M059J (cell line): Measurements from ENCODE around the gene KRT6A. TPM values are rescaled to one million over a fixed set of nuclear protein-coding genes. Genes with fewer than 3 reads are reported as not detected.
A peak's percentile ranks its signal among the peaks of the same experiment; 100 is the strongest.
"Not testable (repeated sequence)": the region's sequence is repeated elsewhere in the genome, so short reads cannot be mapped to it uniquely, and the experiment has no call there.

Source experiments
- DNase-seq: peaks from one replicate; pipeline ENCODE4 v3.0.0-alpha.2; 2012; ENCODE audit warnings: low read depth
- total RNA-seq: library from RNA; depleted of rRNA; stranded (reverse); fragments of >200 nt; shearing (Covaris generic); gene quantifications from 2 replicates; pipeline ENCODE4 v1.2.3, GENCODE V29; 2014

The KRT6A gene
- total RNA-seq, 1 experiment from 2014 or later: not detected

- DNase-seq: no peak
Observed at GRCh38 chr12:52464897-52465296, 28.2 kb downstream of the KRT6A start.

- DNase-seq: no peak
Observed at GRCh38 chr12:52461693-52462092, 31.4 kb downstream of the KRT6A start.

- no peak for DNase-seq
Observed at GRCh38 chr12:52458861-52459260, 34.2 kb downstream of the KRT6A start.

GRCh38 chr12:52455821-52456220, 37.2 kb downstream of the KRT6A start:
- no peak for DNase-seq

GRCh38 chr12:52454411-52455201, 38.5 kb downstream of the KRT6A start:
- DNase-seq: peak; percentile 68

GRCh38 chr12:52452101-52452500, 41.0 kb downstream of the KRT6A start, which contains the start of gene KRT6B:
TSS of gene KRT6B (minus strand) at chr12:52452146. CDS start at chr12:52452078, 68 bp downstream.
- no peak for DNase-seq

DNA sequence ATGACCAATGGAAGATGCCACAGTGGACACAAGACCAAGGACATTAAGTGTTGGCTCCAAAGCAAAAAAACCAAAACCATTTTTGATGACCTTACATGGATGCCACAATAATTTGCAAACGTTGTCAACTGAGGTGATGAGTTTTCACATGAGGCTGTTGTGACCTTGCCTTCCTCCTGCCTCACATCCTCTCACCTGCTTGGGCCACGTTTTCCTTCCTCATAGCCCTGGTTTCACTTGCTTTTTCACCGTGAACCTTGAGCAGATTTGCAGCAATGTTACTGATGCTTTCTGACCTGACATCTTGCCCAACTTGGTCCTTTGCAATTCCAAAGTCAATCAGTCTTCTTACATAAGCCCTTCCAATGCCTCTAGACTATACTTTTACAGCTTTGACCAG, 44.8 kb downstream of the KRT6A start:
- no peak for DNase-seq

- not testable (repeated sequence) for DNase-seq
Observed at GRCh38 chr12:52447196-52447595, 45.9 kb downstream of the KRT6A start.

- no peak for DNase-seq
Observed at GRCh38 chr12:52446367-52447045, 46.6 kb downstream of the KRT6A start.

DNA sequence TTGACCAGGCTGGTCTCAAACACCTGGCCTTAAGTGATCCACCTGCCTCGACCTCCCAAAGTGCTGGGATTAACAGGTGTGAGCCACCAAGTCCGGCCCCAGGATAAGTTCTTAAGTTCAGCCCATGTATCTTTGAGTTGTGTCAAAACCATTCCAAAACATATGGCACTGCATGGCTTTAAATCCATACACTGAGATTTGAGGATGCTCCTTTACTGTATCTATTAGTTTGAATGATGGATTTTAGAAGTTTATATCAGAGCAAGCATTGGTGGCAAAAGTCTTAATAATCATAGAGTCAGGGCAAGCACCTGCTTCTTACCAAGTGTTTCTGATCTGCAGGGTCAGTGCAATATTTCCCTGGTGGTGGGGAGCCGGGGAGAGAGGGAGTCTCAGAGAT, 47.2 kb downstream of the KRT6A start:
- no peak for DNase-seq

DNA sequence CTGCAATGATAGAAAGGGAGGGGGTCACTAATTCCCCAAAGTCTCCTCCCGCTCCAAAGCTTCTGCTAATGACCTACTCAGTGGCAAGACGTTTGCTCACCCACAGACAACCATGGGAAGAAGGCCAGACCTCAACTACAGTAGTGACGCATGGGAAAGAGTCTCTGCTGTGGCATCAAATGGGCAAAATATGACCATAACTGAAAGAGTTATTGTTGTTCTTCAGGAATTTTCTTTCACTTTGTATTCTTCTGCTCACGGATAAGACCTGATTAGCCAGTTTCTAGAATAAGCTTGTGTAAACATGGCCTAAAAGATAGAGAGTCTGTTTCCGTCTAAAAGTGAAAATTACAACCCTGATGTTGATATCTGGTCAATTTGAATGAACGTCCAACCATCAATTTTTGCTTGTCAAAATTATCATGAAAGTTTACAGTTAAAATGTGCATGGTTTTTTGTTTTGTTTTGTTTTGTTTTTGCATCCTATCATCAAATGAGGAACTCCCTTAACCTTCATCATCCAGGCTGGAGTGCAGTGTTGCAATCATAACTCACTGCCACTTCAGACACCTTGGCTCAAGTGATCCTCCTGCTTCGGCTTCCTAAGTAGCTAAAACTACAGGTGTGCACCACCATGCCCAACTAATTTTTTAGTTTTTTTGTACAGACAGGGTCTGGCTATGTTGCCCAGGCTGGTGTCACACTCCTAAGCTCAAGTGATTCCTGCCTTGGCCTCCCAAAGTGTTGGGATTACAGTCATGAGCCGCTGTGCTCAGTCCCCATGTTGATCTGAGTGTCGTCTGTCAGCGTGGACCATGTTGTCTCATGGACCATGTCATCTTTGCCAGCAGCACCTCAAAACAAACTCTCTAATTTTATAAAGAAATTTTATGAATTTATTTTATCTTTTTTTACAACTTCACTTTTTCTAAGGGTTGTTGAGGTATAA, 48.1 kb downstream of the KRT6A start:
- DNase-seq: peak; percentile 25

- no peak for DNase-seq
Observed at GRCh38 chr12:52443966-52444365, 49.1 kb downstream of the KRT6A start.

DNA sequence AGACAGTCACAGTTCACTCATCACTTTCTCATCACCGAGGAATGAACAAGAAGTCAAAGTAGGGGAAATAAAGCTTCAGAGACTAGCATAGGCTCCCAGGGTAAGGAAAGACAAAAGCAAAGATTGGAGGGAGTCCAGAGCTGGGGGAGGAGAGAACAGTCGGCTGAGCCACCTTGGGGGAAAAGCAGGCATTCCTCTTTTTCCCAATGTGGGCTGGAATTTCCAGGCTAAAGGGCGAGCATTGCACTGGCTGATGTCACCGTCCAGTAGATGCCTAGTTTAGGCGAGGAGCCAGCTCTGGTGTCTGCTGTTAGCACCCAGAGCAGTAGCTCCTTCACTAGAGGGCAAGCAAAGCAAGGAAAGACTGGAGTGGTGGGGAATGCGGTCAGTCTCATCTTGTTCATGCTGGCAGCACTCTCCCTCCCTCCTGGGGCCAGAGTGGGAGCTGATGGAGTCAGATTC, 50.4 kb downstream of the KRT6A start:
- peak; percentile 94 for DNase-seq

DNA sequence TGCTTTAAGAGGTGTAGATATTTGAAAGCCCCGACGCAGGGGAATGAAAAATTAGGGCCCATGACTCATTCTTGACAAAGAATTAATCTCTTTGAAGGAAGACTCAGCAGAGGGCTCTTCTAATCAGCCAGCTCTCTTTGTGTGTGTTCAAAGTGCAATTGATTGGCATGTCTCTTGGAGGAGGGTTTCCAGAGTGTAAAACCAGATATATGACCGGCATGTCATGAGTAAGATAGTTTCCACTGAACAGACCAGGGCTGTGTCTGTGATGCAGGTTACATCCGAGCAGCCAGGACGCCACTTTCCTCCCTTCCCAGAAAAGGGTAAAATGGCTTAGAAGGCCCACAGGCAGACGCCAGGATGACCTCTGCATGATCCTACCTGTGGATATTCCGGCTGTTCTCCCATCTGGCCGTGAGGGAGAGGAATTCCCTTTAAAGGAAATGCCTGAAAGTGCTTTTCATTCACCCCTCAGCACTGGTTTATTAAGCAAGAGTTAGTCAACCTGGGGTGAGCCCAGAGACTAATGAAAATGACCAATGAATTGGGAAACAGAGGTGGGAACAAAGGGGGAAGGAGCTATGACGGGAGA, 51.6 kb downstream of the KRT6A start:
- peak; percentile 81 for DNase-seq

- DNase-seq: peak; percentile 90
Observed at GRCh38 chr12:52440821-52441319, 52.2 kb downstream of the KRT6A start.

DNA sequence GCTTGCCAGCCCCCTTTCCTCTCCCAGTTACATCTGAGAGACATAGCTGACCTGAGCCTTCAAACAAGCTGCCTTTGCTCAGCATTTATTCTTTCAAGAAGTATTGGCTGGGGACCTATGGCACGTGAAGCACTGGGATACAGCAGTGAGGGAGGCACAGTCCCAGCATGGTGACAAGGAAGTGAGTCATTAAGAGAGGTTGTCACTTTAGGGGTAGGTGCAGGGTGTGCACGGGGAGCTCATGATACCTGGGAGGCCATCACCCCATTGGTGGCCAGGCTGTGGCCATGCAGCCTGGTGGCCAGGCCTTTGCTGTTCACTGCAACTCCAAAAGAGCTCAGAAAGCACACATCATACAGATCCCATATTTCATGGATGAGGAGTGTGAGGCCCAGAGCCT, 53.2 kb downstream of the KRT6A start:
- peak; percentile 14 for DNase-seq

DNA sequence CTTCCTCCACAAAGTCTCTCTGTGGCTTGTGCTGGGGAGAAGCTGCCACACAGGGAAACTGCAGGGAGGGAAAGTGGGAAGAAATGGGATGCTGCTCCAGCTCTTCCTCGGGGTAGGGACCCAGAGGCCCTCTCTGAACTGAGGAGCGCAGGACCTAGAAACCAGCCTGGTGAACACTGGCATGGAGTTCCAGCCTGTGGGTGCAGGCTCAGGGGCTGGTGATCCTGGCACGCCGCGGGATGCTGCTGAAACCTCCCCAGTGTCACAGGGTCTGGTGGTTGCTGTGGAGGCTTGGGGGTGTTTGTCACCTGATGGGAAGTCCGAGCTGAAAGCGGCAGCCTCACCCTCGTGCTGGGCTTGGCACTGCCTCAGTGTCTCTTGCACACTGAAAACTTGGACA, 53.6 kb downstream of the KRT6A start:
- DNase-seq: no peak

GRCh38 chr12:52438305-52439301, 54.5 kb downstream of the KRT6A start:
- DNase-seq: no peak

DNA sequence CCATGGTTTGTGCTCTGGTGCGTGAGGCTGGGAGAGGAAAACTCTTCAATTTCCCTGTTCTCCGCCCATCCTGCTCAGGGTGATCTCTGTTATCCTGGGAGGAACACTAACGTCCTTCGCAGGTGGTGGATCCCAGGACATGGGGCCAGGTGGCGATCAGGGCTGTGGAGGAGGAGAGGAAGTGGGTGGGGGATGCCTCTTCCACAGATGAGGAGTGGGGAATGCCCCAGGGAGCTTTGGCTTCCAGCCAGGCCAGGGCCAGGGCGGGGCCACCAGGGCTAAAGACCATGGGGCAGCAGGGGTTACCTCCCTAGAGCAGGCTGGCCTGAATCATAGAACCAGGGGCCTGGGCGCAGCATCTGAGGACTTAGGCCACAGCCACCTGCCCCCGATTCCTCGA, 55.5 kb downstream of the KRT6A start:
- no peak for DNase-seq
